Muscle of arm (tissue), 12 donors: ENCODE results near the gene FREM1. TPM values are rescaled to one million over a fixed set of nuclear protein-coding genes. Genes with fewer than 3 reads are reported as not detected.

ENCODE experiments used
- DNase-seq: peaks from one replicate; pipeline ENCODE4 v3.0.0-alpha.2; 2013
- polyA plus RNA-seq, 12 donors: library from polyadenylated mRNA; unstranded; fragments of 120-200 nt; gene quantifications; one replicate each; pipeline ENCODE4 v1.2.1, GENCODE V29; 2013; ENCODE audit not compliant: insufficient read length in 12 of 12

Gene FREM1
- polyA plus RNA-seq, 12 donors, result 16.3 to 55.0 (median 30.9) TPM; not detected in 1

- DNase-seq, result no peak
Measured at GRCh38 chr9:14823800-14824199, 86.4 kb downstream of the FREM1 start.

DNA sequence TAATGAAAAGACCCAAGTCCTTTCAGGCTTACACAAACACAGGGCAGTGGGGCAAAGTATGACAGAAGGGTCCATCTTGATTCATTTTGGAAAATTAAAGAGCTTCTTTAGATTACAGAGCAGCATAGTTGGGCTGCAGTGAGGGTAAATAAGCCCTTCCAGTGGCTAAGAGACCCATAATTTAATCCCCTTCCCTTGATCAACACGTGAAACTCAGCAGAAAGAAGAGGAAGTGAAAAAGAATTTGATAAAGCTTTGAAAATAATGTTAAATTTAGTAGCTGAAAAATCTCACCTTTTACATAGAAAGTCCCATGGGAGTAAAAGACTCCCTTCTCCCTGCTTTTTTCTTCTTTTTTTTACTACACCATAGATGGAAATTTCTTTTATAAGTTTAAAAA, 87.6 kb downstream of the FREM1 start:
- no peak for DNase-seq

GRCh38 chr9:14819183-14819582, 91.0 kb downstream of the FREM1 start:
- DNase-seq, result no peak

GRCh38 chr9:14814249-14814628, 96.0 kb downstream of the FREM1 start:
- DNase-seq, result no peak

GRCh38 chr9:14813336-14814248, 96.6 kb downstream of the FREM1 start:
- no peak for DNase-seq

GRCh38 chr9:14812806-14813205, 97.4 kb downstream of the FREM1 start:
- no peak for DNase-seq

DNA sequence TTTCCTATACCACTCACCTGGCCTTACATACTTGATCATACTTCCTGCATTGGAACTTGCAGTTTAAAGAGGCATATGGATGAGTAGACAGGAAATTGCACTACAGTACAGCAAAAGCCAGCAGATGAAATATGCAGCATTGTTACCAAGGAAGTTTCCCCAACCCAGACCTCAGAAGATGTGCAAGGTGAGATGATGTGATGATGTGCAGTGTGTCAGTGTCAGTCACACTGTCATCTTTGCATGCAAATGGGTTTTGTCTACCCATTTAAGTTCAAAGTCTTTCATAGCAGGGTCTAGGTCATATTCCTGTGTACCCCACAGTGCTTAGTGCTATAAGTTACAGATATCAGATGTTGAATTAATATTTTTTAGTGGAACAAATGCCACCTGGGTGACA, 98.4 kb downstream of the FREM1 start:
- DNase-seq, result no peak

GRCh38 chr9:14806941-14807520, 103.2 kb downstream of the FREM1 start:
- no peak for DNase-seq

DNA sequence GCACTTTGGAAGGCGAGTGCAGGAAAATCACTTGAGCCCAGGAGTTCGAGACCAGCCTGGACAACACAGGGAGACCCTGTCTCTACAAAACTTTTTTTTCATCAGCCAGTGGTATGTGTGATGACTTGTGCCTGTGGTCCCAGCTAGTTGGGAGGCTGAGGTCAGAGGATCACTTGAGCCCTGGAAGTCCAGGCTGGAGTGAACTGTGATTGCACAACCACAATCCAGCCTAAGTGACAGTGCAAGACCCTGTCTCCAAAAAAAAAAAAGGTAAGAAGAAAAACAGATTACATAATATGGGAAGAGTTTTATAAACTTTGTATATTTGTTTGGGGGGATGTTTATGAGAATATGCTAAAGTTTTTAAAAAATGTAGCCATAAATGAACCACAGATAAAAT, 111.2 kb downstream of the FREM1 start:
- no peak for DNase-seq

DNA sequence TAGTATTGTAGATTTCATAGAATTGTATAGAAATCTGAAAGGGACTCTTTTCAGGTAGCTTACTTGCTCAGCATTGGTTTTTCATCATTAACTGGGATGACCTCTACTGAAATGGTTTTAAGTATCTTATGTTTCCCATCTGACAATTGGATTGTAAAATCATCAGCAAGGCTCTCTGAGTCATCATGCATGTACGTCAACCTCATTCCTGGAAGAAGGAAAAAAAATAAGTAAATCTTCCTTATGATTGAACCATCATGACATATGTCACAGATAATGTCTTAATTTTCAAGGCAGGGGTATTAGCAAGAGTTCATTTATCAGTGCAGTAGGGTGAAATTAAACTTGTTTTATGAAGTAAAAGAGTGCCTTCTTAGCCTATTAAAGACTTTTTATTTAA, 112.8 kb downstream of the FREM1 start:
- DNase-seq, result no peak

DNA sequence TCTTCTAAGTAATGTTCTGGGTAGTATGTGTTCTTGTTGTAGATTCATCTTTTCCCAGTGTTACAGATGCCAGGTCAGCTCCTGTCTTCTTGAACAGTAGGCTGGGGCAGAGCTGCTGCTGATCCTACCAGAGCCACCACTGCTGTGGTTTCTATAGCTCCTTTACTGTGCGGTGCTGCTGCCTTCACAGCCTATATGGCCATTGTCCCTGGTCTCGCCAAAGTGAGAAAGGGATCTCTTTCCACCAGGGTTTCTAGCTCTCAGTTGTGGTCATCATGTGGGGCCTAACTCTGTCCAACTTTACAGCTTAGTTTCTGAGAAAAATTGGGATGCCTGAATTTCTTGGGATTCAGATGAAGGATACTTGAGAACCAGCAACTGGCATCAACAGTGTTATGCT, 116.8 kb downstream of the FREM1 start:
- DNase-seq, result no peak

GRCh38 chr9:14790628-14791027, 119.6 kb downstream of the FREM1 start:
- no peak for DNase-seq

DNA sequence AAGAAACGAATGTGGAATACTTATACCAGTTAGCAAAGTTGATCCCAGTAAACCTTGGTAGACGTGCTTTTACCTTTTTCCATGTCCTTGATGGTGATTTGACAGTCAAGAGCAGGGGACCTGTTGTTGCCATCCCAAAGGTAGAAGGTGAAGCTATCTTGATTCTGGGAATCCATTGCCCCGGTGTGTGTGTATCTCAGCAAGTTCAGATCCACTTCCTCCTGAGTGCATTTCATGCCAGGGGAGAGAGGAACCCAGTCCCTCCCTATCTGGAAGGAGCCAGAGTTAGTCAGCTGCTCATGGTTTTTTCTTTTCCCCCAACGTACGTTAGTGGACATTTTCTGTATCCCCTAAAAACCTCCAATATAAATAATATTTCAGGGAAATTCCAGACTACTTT, 121.4 kb downstream of the FREM1 start:
- DNase-seq, result no peak

- no peak for DNase-seq
Measured at GRCh38 chr9:14783358-14783757, 126.9 kb downstream of the FREM1 start.

DNA sequence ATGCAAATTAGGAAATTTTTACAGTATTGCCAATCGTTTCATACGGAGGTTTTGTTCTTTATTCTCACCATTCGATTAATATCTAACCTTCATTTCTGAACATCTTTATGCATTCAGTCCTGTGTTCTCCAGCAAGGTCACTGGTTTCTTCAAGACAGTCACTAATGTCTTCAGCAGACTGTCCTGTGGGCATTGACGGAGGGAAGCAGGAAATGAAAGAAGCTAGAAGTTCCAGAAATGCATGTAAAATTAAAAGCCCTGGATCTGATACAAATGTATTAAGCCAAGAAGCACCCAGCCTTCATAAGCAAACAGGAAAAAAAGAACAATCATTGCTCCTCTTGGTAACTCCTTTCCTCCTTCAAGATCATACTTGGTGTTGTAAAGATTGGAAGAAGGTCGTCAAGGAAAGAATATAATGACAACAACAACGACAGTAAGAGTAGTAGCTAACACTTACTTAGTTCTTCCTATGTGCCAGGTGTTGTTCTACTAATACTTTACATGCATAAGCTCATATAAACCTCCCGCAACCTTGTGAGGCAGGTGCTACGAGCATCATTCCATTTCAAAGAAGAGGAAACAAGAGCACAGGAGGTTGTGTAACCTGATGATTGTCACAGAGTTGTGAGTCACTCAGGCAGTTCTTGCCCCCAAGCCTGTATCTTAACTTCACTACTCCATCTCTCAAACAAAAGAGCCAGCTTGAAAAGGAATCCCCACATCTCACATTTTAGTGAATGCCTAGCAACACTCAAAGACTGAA, 127.8 kb downstream of the FREM1 start:
- no peak for DNase-seq

DNA sequence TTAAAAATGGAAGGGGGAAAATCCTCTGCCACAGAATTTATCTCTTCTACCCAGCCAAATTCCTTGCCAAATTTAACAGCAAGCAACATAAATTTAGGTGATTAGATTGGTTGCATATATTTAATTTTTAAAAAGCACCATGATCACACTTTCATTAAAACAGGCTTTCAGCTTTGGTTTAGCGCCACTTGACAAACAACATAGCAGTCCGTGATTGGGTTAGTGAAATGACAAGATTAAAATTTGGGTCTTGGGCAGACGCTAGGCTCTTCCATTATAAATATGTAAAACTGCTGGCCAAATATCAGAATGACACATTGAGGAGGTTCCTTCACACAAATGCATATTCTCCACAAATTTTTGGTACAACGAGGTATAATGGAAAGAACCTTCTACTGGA, 129.5 kb downstream of the FREM1 start:
- no peak for DNase-seq

- DNase-seq, result peak; percentile 61
Measured at GRCh38 chr9:14780251-14780650, 130.0 kb downstream of the FREM1 start.

DNA sequence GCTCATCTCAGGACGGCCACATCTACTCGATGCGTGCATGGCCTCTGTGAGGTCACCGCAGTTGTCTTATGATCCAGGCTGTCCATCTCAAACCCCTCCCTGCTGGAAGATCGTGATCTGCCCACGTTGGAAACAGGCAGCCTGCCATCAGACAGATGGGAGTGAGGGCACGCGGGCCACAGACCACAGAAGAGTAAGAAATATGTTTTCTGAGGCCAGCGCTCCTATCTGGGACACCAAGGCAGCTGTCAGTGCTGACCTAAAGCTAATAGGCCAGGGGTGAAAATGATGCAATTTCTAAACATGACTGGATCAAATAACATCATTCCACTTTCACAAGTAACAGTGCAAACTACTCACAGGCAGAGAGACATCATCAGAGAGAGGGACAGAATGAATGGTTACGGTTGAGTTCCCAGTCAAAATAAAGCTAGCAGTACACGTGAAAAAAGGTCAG, 130.6 kb downstream of the FREM1 start:
- DNase-seq, result peak; percentile 45

- no peak for DNase-seq
Measured at GRCh38 chr9:14778565-14778964, 131.7 kb downstream of the FREM1 start.

DNA sequence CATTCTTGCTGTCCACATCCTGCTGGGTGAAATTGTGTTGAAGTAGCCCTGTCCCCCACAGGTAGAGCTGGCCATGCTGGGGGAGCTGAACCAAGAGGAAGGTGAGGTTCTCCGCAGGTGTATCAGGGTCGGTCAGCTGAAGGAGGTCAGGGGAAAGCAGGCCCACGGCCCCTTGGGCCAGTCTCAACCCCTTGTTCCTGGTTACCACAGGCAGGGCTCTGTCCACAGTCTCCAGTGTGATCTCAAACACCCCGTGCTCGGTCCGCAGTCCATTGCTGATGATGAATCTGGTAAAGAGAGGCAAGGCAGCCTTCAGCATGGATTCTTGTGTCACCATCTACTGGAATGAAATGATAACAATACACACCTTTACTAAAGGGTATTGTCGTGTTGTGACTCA, 134.3 kb downstream of the FREM1 start:
- DNase-seq, result no peak

DNA sequence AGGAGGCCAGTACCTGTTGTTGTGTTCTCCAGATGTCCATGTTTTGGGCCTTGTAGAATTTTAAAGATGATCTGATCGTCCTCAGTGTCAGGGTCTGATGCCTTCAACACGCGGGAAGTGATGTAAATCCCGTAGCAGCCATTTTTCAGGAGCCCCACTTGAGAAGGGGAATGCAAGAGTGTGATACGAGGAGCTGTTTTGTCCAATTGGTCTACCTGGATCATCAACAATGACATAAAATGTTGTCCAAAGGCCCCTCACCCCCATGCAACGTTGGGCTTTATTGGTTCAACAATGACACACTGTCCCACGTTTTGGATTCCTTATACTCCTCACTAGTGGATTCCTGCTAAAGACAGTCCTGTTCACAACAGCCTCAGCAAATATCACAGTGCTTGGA, 139.6 kb downstream of the FREM1 start:
- DNase-seq, result no peak

DNA sequence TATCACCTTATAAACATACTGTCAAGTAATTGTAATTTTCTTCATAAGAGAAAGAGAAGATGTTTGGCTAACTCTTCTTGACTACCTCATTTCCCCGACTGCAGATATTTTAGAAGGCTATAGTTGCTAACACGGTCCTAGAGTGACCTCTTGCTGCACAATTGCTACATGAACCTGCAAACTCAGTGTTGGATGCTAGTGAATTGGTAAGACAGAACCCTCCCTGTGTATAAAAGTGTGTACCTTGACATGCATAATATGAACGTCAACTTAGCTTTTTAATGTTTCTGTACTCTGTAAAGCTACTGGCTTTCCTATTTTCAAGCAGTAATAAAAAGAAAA, 141.0 kb downstream of the FREM1 start:
- DNase-seq, result peak; percentile 63
